GM12878 (cell line): ENCODE data around the gene SSH3. TPM values are rescaled to one million over a fixed set of nuclear protein-coding genes. Genes with fewer than 3 reads are reported as not detected.
A peak's percentile ranks its signal among the peaks of the same experiment; 100 is the strongest.

Experiments
- CHD1 ChIP-seq: IDR thresholded peaks from 2 replicates; pipeline ENCODE4 v1.6.1; 2012; ENCODE audit warnings: low read depth, low read length, improper control_type of control experiment
- GATAD2B ChIP-seq: fragments of 450-650 bp; conservative IDR thresholded peaks from 2 replicates; pipeline ENCODE4 v1.6.1; 2017; ENCODE audit warnings: low read depth, mild to moderate bottlenecking, moderate library complexity
- MTA2 ChIP-seq: fragments of 450-650 bp; IDR thresholded peaks from 2 replicates; pipeline ENCODE4 v1.6.1; 2016; ENCODE audit warnings: low read depth, mild to moderate bottlenecking, moderate library complexity
- MTA3 ChIP-seq: IDR thresholded peaks from 2 replicates; pipeline ENCODE4 v1.6.1; 2012; ENCODE audit warnings: low read length, inconsistent platforms, borderline replicate concordance
- MXI1 ChIP-seq: fragments of 150-350 bp; IDR thresholded peaks from 2 replicates; pipeline ENCODE4 v1.6.1; 2011; ENCODE audit warnings: low read depth, mild to moderate bottlenecking, inconsistent platforms, low read length, improper control_type of control experiment
- MYC ChIP-seq: IDR thresholded peaks from 2 replicates; pipeline ENCODE4 v1.6.1; 2011; ENCODE audit warnings: mild to moderate bottlenecking, low read length, moderate library complexity, inconsistent platforms; ENCODE audit not compliant: insufficient read depth, insufficient replicate concordance, insufficient read length, severe bottlenecking
- RFX5 ChIP-seq: IDR thresholded peaks from 2 replicates; pipeline ENCODE4 v1.6.1; 2011; ENCODE audit warnings: low read depth, low read length, improper control_type of control experiment
- SREBF1 ChIP-seq: IDR thresholded peaks from 2 replicates; pipeline ENCODE4 v1.6.1; 2012; ENCODE audit warnings: mild to moderate bottlenecking, low read length
- YY1 ChIP-seq: IDR thresholded peaks from 2 replicates; pipeline ENCODE4 v1.6.1; 2011; ENCODE audit warnings: low read depth, mild to moderate bottlenecking, low read length
- polyA plus RNA-seq, 11 experiments: library from polyadenylated mRNA; depleted of rRNA in 4 of 11; unstranded in 6 of 11; stranded (reverse) in 5 of 11; fragments of >200 nt; fragmentation: Nextera tagmentation in 4 of 11; fragmentation: Illumina TruSeq in 1 of 11; extraction: Ambion mirVana in 4 of 11; extraction: Trizol in 1 of 11; gene quantifications; 1 replicate in 1 of 11; 2 replicates in 10 of 11; pipeline versions ENCODE4 v1.2.1 to v1.2.3, GENCODE V29; 2011 to 2016; ENCODE audit warnings: inconsistent platforms in 2 of 11, missing spikeins in 2 of 11, low read depth in 1 of 11
- total RNA-seq, 4 experiments: library from RNA; depleted of rRNA in 3 of 4; stranded (reverse); fragments of >200 nt in 3 of 4; fragmentation: Illumina TruSeq in 1 of 4; extraction: Trizol in 1 of 4; gene quantifications; 2 replicates each; pipeline versions ENCODE4 v1.2.1 to v1.2.3, GENCODE V29; 2013 to 2021
- TF ChIP-seq, protein P1 (sequence below): fragments of 450-650 bp; IDR thresholded peaks from 2 replicates; pipeline ENCODE4 v1.6.1; 2016; ENCODE audit warnings: mild to moderate bottlenecking, moderate library complexity, borderline replicate concordance
- TF ChIP-seq, protein P2 (sequence below): fragments of 450-650 bp; conservative IDR thresholded peaks from 2 replicates; pipeline ENCODE4 v1.6.1; 2017; ENCODE audit warnings: mild to moderate bottlenecking, moderate library complexity
- TF ChIP-seq, protein P3 (sequence below): IDR thresholded peaks from 2 replicates; pipeline ENCODE4 v1.6.1; 2012; ENCODE audit warnings: low read depth, low read length, improper control_type of control experiment
- TF ChIP-seq, protein P4 (sequence below): IDR thresholded peaks from 2 replicates; pipeline ENCODE4 v1.6.1; 2012; ENCODE audit warnings: improper control_type of control experiment, low read depth, low read length; ENCODE audit not compliant: insufficient replicate concordance

SSH3 gene
- total and polyA plus RNA-seq, 10 of the 15 experiments (the other 5 are each of a cell fraction or from before 2014, with no cell fraction given) = 0.05 to 0.83 (median 0.28) TPM; not detected in 3

- TF ChIP-seq, protein P1, sequence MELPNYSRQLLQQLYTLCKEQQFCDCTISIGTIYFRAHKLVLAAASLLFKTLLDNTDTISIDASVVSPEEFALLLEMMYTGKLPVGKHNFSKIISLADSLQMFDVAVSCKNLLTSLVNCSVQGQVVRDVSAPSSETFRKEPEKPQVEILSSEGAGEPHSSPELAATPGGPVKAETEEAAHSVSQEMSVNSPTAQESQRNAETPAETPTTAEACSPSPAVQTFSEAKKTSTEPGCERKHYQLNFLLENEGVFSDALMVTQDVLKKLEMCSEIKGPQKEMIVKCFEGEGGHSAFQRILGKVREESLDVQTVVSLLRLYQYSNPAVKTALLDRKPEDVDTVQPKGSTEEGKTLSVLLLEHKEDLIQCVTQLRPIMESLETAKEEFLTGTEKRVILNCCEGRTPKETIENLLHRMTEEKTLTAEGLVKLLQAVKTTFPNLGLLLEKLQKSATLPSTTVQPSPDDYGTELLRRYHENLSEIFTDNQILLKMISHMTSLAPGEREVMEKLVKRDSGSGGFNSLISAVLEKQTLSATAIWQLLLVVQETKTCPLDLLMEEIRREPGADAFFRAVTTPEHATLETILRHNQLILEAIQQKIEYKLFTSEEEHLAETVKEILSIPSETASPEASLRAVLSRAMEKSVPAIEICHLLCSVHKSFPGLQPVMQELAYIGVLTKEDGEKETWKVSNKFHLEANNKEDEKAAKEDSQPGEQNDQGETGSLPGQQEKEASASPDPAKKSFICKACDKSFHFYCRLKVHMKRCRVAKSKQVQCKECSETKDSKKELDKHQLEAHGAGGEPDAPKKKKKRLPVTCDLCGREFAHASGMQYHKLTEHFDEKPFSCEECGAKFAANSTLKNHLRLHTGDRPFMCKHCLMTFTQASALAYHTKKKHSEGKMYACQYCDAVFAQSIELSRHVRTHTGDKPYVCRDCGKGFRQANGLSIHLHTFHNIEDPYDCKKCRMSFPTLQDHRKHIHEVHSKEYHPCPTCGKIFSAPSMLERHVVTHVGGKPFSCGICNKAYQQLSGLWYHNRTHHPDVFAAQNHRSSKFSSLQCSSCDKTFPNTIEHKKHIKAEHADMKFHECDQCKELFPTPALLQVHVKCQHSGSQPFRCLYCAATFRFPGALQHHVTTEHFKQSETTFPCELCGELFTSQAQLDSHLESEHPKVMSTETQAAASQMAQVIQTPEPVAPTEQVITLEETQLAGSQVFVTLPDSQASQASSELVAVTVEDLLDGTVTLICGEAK = peak; percentile 35; the same call in 1 of the 2 replicates
- TF ChIP-seq SREBF1 (no peak), RFX5 (no peak), MXI1 (0 out of 2 replicates have a peak, but pooled peaks have one; percentile 43), YY1 (peak; percentile 76), MYC (no peak), MTA2 (no peak), CHD1 (no peak), MTA3 (no peak), GATAD2B (no peak)
- TF ChIP-seq, protein P2, sequence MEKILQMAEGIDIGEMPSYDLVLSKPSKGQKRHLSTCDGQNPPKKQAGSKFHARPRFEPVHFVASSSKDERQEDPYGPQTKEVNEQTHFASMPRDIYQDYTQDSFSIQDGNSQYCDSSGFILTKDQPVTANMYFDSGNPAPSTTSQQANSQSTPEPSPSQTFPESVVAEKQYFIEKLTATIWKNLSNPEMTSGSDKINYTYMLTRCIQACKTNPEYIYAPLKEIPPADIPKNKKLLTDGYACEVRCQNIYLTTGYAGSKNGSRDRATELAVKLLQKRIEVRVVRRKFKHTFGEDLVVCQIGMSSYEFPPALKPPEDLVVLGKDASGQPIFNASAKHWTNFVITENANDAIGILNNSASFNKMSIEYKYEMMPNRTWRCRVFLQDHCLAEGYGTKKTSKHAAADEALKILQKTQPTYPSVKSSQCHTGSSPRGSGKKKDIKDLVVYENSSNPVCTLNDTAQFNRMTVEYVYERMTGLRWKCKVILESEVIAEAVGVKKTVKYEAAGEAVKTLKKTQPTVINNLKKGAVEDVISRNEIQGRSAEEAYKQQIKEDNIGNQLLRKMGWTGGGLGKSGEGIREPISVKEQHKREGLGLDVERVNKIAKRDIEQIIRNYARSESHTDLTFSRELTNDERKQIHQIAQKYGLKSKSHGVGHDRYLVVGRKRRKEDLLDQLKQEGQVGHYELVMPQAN = no peak
- TF ChIP-seq, protein P3, sequence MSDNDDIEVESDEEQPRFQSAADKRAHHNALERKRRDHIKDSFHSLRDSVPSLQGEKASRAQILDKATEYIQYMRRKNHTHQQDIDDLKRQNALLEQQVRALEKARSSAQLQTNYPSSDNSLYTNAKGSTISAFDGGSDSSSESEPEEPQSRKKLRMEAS = peak; percentile 62; the same call in 1 of the 2 replicates
- TF ChIP-seq, protein P4, sequence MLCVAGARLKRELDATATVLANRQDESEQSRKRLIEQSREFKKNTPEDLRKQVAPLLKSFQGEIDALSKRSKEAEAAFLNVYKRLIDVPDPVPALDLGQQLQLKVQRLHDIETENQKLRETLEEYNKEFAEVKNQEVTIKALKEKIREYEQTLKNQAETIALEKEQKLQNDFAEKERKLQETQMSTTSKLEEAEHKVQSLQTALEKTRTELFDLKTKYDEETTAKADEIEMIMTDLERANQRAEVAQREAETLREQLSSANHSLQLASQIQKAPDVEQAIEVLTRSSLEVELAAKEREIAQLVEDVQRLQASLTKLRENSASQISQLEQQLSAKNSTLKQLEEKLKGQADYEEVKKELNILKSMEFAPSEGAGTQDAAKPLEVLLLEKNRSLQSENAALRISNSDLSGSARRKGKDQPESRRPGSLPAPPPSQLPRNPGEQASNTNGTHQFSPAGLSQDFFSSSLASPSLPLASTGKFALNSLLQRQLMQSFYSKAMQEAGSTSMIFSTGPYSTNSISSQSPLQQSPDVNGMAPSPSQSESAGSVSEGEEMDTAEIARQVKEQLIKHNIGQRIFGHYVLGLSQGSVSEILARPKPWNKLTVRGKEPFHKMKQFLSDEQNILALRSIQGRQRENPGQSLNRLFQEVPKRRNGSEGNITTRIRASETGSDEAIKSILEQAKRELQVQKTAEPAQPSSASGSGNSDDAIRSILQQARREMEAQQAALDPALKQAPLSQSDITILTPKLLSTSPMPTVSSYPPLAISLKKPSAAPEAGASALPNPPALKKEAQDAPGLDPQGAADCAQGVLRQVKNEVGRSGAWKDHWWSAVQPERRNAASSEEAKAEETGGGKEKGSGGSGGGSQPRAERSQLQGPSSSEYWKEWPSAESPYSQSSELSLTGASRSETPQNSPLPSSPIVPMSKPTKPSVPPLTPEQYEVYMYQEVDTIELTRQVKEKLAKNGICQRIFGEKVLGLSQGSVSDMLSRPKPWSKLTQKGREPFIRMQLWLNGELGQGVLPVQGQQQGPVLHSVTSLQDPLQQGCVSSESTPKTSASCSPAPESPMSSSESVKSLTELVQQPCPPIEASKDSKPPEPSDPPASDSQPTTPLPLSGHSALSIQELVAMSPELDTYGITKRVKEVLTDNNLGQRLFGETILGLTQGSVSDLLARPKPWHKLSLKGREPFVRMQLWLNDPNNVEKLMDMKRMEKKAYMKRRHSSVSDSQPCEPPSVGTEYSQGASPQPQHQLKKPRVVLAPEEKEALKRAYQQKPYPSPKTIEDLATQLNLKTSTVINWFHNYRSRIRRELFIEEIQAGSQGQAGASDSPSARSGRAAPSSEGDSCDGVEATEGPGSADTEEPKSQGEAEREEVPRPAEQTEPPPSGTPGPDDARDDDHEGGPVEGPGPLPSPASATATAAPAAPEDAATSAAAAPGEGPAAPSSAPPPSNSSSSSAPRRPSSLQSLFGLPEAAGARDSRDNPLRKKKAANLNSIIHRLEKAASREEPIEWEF = no peak
Observed at GRCh38 chr11:67262731-67263675, 40.3 kb upstream of the SSH3 start (continued).
